ENCODE data around the gene TMEM19.
"Not testable (repeated sequence)": the region's sequence is repeated elsewhere in the genome, so short reads cannot be mapped to it uniquely, and the experiment has no call there.

Gene TMEM19

GRCh38 chr12:71671311-71671710, 14.6 kb upstream of the TMEM19 start:
- no peak for DNase-seq

GRCh38 chr12:71671816-71672215, 14.1 kb upstream of the TMEM19 start:
- DNase-seq = no peak

DNA sequence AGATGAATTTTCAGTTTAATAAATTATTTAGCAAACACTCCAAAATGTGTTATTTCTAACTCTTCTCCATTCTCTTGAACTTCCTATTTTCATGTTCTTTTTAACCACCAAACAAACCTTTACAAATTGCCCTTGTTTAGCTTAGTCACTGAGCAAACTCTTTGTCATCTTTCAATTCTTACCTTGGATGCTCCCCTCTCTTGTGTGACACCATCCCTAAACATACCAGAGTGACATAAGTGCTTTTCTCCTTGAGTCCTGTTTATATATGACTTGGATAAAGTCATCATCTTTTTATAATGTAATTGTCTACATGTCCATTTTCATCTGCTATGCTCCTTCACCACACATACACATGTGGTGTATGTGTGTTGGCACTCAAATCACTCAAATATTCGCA, 3.4 kb upstream of the TMEM19 start:
- DNase-seq = no peak

GRCh38 chr12:71683633-71684032, 2.2 kb upstream of the TMEM19 start:
- DNase-seq = no peak

GRCh38 chr12:71684081-71684480, 1.8 kb upstream of the TMEM19 start:
- no peak for DNase-seq

DNA sequence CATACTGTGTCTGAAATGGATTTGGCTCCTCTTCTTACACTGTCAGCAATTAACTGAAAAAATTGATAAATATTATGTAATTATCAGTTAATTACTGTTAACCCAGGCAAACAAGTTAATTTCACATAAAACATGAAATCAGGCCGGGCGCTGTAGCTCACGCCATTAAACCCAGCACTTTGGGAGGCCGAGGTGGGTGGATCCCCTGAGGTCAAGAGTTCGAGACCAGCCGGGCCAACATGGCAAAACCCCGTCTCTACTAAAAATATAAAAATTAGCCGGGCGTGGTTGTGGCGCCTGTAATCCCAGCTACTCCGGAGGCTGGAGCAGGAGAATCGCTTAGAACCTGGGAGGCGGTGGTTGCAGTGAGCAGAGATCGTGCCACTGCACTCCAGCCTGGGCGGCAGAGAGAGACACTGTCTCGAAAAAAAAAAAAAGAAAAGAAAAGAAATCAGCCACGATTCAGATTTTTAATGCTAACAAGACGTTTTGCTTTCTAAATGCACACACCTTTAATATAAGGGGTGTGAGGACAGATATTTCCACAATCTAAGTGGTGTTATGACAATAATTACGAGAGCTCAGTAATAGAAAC, 473 bp upstream of the TMEM19 start:
- no peak for DNase-seq

- no peak for DNase-seq
These were observed 760 bp downstream of the TMEM19 start for GRCh38 chr12:71686658-71687025.

- not testable (repeated sequence) for DNase-seq
These were observed 1.3 kb downstream of the TMEM19 start for GRCh38 chr12:71687172-71687571.

DNA sequence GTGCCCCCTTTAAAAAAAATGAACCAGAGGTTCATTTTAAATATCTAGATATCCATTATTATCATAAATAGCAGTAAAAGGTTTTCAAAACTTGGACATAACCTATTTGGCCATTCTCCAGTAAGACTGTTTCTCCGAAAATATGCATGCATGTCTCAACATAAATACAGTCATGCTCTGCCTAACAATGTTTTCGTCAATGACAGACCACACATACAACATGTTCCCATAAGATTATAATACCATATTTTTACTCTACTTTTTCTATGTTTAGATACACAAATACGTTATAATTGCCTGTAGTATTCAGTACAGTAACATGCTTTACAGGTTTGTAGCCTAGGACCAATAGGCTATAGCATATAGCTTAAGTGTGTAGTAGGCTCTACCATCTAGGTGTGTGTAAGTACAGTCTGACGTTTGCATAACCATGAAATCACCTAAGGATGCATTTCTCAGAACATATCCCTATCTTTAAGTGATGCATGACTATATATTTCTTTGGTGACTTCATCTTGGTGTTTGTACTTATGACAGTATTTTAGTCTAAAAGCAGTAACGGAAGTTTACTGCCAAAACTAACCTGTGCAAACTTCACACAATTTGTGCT, 3.2 kb downstream of the TMEM19 start:
- no peak for DNase-seq

- DNase-seq = no peak
These were observed 5.7 kb downstream of the TMEM19 start for GRCh38 chr12:71691504-71692129.

DNA sequence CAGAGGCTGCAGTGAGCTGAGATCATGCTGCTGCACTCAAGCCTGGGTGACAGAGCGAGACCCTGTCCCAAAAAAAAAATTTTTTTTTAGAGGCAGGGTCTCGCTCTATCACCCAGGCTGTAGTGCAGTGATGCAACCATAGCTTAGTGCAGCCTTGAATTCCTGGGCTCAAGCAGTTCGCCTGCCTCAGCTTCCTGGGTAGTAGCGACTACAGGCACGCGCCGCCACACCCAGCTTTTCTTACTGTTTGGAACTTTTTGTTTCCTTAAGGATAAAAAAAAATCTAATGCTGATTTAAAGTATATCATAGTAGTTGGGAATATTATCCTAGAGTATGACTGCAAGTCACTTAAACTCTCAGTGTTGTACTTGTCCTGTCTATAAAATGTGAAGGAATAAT, 7.2 kb downstream of the TMEM19 start:
- DNase-seq = no peak

- DNase-seq = not testable (repeated sequence)
These were observed 7.8 kb downstream of the TMEM19 start for GRCh38 chr12:71693651-71694050.

DNA sequence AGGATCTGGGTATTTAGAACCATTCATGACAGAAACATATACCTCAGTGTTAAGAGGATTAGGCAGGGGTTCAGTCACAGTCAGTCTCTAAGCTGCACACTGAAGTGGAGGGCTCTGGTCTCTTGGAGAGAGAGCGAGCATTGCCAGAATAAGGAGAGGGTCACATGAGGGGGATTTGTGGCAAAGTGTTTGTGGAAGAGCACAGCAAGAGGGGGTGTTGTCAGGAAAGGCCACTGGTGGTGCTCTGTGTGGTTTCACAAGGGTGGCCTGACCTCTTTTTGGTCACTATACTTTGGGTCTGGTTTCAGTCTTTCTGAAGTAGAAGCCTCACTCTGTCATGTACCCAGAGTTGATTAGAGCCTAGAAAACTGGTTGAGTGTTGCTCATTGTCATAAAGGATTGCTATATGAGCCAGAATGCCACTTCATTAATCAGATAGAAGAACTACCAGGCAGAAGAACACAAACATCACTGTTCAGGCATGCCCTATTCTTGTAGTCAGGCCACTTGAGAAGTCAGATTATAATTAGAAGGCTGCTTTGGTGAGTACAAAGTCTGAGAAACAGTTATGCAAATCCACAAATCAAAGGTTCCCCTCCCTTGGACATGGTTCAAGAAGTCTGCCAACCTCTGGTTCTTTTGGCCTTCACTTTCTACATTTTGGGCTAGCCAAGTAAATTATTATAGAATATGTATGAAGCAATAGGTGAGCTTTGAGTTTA, 8.4 kb downstream of the TMEM19 start:
- DNase-seq = no peak

DNA sequence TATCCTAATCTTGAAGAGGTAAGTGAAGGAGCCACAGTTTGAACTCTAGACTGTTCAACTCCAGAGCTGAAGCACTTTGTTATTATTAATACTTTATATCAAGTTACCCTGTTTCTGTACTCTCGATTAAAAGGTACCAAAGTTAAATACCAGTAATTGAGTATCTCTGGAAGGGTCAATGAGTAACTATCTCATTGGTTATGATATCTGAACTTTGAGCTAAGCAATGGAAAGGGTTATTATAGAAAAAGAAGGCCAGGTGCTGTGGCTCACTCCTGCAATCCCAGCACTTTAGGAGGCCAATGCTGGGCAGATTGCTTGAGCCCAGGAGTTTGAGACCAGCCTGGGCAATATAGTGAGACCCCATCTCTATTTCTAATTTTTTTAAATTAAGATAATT, 9.9 kb downstream of the TMEM19 start:
- no peak for DNase-seq

DNA sequence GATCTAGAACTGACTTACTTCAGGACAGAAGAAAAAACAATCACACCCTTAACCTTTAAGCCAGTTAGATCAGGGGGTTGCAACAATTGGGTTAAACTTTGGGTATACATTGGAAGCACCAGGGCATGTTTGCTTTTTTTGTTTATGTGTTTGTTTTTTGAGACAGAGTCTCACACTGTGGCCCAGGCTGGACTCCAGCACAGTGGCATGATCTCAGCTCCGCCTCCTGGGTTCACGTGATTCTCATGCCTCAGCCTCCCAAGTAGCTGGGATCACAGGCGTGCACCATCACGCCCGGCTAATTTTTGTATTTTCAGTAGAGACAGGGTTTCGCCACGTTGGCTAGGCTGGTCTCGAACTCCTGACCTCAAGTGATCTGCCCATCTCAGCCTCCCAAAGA, 16.3 kb downstream of the TMEM19 start:
- not testable (repeated sequence) for DNase-seq

DNA sequence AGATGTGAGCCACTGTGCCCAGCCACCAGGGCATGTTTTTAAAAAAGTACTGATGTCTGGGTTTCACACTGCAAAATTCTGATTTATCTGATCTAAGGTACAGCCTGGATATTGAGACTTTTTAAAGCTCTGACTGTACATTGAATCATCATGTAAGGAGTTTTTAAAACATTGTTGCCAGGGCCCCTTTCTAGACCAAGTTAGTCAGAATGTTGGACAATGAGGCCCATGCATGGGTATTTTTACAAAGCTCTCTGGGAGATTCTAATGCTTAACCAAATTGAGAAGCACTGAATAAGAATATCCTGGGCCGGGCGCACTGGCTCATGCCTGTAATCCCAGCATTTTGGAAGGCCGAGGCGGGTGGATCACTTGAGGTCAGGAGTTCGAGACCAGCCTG, 16.7 kb downstream of the TMEM19 start:
- no peak for DNase-seq

DNA sequence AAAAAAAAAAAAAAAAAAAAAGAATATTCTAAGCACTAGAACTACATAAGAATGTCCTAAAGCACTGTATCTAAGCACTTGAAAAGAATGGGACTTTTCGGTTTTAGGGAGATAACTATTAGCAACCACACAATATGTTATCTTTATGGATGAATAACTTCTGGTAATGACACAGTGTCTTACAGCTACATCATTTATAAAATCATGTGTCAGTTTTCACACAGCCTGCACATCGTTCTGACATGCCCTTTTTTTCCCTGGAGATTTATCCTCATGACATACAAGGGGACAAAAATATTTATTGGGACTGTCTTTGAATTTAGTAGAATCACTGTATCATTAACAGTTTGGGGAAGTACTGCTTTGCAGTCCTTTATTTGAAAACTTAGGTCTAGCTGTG, 17.3 kb downstream of the TMEM19 start:
- DNase-seq = no peak

DNA sequence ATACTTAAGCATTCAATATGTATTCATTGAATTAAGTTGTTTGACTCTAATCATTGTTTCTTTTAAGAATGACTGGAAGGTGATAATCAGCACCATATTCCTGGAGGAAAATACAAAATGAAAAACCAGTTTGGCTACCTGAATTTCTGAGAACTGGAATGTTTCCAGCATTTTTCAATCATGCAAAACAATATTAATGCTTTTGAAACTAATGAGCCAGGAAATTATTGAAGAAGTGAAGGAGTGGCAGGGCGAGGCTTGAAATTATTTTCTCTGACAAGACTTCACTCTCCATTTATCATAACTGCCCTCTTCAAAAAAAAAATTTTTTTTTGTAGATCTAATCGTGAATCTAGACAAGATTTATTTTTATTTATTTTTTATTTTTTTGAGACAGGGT, 19.0 kb downstream of the TMEM19 start:
- no peak for DNase-seq

DNA sequence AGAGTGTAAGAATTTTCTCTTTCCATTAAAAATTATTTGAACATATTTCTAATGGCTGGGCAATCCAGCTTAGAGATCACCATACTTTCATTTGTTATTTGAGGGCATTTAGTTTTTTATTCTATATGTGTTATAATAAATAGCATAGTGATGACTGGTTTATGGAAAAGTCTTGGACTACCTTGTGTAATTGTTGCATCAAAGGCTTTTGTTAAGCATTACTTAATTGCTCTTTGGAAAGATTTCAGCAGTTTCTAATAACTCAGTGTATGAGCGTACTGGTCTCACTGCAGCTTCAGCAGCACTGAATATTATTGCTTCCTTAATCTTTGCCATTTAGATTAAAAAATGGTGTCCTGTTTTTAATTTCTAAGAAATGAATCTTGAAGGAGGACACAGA, 22.8 kb downstream of the TMEM19 start:
- no peak for DNase-seq

DNA sequence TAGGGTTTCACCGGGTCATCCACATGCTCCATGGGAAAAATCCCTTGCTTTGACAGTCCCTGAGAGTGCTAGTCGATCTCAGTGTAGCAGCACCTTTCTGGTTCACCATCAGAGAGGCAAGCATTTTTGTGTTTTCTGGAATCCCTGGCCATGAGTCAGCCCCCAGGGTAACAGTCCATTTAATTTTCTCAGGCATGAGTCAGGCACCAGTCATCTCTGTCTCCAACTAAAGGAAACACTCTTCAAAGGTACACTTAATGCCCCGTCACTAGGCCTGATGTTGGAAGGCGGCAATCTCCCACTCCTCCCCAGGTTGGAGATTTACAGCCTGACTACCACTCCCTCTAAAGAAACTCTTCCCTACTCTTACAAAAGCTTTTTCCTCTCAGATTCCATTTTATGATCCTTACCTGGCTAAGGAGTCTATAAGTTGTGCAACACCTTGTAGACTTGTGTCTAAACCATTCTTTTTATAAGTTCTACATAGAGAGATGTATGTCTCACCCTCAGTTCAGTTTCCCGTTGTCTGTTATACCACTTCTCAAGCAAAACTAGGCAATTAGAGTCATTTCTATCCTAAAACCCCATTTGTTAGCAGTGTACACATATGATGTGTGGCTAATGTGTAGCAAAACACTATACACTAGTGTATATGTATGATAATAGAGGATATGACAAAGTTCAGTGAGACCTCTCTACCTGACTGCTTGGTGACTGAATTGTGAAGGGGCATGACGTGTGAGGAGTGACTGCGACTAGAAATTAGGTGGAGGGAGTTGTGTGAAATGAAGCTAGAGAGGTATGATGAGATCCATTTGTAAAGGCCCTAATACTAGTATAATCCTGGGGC, 24.6 kb downstream of the TMEM19 start:
- no peak for DNase-seq

DNA sequence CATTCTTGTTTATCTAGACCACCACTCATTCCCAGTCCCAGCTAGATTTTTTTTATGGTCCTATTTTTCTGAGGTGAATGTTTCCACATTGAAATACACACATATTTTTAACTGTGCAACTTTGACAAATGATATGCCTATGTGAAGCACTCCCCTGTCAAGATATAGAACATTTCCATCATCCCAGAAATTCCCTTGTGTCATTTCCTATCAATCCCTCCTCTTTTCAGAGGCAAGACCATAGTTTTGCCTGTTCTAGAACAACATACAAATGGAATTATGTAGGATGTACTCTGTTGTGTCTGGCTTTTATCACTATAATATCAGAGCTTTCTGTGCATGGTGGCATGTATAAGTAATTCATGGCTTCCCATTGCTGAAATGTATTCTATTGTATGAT, 32.7 kb downstream of the TMEM19 start:
- no peak for DNase-seq

- DNase-seq = no peak
These were observed 33.9 kb downstream of the TMEM19 start for GRCh38 chr12:71719647-71720370.
